GM12801 (cell line): ENCODE measurements around the gene ASTN1.

Source experiments
- CTCF ChIP-seq: IDR thresholded peaks from one replicate; pipeline ENCODE4 v1.5.1; 2011; ENCODE audit warnings: control low read depth; ENCODE audit not compliant: insufficient read length; ENCODE audit errors: extremely low read depth

Gene ASTN1

GRCh38 chr1:177124577-177125278 is 39.8 kb downstream of the ASTN1 start:
- no peak for TF ChIP-seq CTCF

- no peak for TF ChIP-seq CTCF
Measured at GRCh38 chr1:177122461-177123251, 41.9 kb downstream of the ASTN1 start.

DNA sequence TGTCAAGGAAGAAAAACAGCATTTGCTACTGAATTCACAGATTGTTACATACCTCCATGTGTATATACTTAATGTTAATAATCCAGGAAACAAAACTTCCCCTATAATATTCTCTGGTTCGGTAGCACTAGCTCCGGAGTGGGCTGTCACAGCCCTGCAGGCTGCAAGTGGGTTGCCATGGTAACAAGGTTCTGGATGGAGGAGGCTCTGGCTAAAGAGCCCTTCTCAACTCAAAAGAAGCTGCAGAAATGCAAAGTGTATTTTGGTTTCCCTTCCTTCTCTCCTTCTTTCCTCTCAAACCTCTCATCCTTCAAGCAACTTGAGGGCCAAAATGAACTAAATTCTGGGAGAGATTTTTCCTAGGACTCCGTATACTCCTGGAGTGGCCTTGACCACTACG is 45.2 kb downstream of the ASTN1 start:
- TF ChIP-seq CTCF = no peak

DNA sequence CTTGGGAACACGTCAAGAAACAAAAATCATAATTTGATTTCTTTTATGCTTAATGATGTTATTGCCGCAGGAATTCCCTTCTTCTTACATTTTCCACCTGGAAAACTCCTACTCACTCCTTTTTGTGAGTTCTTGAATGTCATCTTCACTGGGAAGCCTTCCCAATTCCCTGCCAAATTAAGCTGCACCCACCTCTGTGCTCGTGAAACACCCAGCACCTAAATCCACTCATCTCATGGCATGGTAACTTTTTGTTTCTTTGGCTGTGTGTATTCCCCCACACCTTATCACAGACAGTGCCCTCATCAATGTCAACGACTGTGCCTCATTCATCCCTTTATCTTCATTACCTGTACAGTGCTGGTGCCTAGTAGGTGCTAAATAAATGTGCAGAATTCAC is 45.6 kb downstream of the ASTN1 start:
- TF ChIP-seq CTCF = no peak

DNA sequence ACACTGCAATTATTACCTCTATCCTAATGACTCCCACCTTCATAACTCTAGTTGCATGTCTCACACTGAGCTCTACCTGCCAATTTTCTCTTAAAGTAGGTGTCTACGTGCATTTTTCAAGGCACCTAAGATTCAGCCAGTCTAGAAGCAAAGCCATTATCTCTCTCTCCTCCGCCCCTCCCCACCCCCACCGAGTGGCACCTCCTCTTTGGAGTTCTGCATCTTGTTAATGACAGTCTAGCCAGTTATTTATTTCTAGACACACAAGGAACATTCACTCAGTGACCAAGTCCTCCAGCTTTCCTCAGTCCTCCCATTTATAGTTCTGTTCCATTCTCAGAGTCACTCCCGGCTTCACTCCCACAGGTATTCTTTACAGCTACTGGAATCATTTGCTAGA is 47.6 kb downstream of the ASTN1 start:
- TF ChIP-seq CTCF = no peak

- TF ChIP-seq CTCF = no peak
Measured at GRCh38 chr1:177106614-177107365, 57.7 kb downstream of the ASTN1 start.

- TF ChIP-seq CTCF = no peak
Measured at GRCh38 chr1:177106196-177106595, 58.3 kb downstream of the ASTN1 start.
